Dermis blood vessel endothelial cell (primary cell): ENCODE results near the gene CKAP4. TPM values are rescaled to one million over a fixed set of nuclear protein-coding genes. Genes with fewer than 3 reads are reported as not detected.

Experiments used
- DNase-seq: peaks from one replicate; pipeline ENCODE4 v3.0.0; 2010
- total RNA-seq: library from RNA; depleted of rRNA; stranded (reverse); fragments of >200 nt; gene quantifications from 2 replicates; pipeline ENCODE4 v1.2.3, GENCODE V29; 2014

CKAP4 gene
- total RNA-seq, 1 donor from 2014 or later: 72.7 TPM

DNA sequence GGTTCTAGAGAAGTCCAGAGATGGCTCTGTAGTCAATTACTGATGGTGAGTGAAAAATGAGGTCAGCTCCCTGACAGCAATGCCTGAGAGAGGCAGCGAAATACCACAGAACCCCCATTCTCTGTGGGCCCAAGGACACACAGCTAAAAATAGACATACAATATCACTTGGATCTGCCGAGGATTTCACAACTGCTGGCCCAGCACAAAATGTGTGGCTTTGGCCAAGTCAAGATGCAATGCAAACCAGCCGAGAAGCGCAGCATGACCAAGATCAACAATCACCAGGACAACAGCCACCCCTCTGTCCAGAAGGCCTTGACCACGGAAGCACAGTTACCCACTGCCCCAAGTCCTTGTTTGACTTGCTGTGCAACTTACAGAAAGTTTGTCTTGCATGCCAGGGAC lies 52.2 kb downstream of the CKAP4 start:
- no peak for DNase-seq

- DNase-seq: no peak
Measured at GRCh38 chr12:106194351-106194750, 53.5 kb downstream of the CKAP4 start.

GRCh38 chr12:106193394-106194215 lies 54.2 kb downstream of the CKAP4 start:
- DNase-seq: no peak

DNA sequence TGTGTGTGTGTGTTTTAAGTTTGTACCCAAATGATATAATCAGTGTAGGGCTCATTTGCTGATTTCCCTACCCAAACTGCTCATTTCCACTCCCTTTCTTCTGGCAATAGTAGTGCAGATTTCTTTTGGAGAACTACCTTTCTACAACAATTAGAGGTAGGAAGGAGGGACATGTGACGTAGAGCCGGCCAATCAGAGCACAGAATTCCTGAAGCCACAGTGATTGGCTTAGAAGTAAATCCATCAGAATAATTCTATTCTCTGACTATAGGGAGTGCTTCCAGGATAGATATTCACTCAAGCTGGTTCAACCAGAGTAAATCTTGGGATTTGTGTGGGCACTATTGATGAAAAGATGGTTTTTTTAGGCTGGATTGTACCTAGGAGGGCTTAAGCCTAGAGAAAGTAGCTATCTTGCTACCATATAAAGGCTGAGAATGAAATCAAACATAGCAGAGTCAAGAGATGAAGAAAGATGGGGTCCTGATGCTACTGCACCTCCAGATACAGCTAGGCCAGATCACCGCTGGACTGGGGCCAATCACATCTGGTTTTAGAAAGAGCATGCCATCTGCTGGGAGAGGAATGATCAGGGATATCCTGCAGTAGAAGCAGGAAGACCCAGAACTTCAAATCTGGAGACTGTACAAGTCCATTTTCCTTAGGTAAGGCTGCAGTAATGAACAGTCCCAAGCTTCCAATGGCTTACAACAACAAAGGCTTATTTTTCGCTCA lies 55.0 kb downstream of the CKAP4 start:
- no peak for DNase-seq

GRCh38 chr12:106190581-106190980 lies 57.2 kb downstream of the CKAP4 start:
- no peak for DNase-seq

DNA sequence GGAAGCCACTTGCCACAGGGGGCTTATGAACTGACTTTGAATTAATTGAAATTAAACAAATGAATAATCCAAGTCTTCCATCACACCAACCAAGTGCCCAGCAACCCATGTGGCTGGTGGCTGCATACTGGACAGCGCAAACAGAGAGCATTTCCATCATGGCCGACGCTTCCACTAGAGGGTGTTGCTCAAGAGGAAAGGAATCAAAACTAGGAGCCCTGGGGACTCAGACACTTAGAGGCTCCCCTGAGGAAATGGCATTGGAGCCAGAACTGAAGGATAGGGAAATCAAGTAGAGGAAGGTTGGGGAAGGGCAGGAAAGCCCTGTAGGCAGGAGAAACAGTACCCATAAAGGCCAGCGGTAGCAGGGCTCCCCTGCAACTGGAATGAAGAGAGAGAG lies 58.5 kb downstream of the CKAP4 start:
- DNase-seq: no peak

DNA sequence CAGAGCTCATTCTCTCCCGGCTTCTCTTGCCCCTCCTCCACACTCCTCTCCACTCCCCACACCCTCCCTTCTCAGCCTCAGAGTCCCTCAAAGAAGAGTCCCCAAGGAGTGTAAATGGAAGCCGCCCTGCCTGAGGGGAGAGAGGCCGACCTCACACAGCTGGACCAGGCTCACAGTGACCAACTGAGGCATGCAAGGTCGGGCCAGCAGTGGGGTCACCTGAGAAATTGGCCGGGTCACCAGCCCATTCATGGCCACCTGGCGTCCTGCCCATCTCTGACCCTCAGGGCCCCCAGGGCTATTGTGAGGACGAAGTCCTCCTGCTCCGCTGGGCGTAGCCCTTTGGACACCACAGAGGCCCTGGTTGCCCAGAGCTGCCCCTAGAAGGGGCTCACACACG lies 59.6 kb downstream of the CKAP4 start:
- no peak for DNase-seq

Other genes starting within 250 kb of the CKAP4 start
- gene NUAK1, start 109.1 kb downstream of the CKAP4 start, total RNA-seq: 73.9 and 158 TPM in 2 replicates
- gene TCP11L2, start 54.7 kb upstream of the CKAP4 start, total RNA-seq: 49.0 and 64.5 TPM in 2 replicates
- 7.8 and 13.1 TPM in 2 replicates for gene POLR3B, start 109.7 kb upstream of the CKAP4 start, total RNA-seq